Muscle of arm (tissue), 12 donors: Measurements from ENCODE around the gene FBXO30. TPM values are rescaled to one million over a fixed set of nuclear protein-coding genes. Genes with fewer than 3 reads are reported as not detected.

Source experiments
- DNase-seq: peaks from one replicate; pipeline ENCODE4 v3.0.0-alpha.2; 2013
- polyA plus RNA-seq, 12 donors: library from polyadenylated mRNA; unstranded; fragments of 120-200 nt; gene quantifications; one replicate each; pipeline ENCODE4 v1.2.1, GENCODE V29; 2013; ENCODE audit not compliant: insufficient read length in 12 of 12

FBXO30 gene
- polyA plus RNA-seq, 12 donors = 7.0 to 13.4 (median 11.9) TPM; not detected in 1

DNA sequence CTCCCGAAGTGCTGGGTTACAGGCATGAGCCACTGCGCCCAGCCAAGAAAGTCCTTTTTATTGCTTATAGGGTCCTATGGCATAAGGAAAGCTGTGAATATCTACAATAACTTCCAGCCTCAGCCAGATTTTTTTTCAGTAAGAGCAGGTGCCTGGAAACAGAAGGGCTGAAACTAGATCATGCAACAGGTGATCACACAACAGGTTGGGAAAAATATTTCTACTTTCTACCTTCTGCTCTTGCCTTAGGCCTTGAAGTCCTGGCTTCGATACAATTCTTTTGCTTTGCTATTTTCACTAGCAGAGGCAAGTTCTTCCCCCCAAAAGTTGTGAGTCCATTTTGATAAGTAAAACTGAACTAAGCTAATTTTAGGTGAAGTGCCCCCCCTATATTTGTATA lies 9.7 kb upstream of the FBXO30 start:
- DNase-seq = no peak

DNA sequence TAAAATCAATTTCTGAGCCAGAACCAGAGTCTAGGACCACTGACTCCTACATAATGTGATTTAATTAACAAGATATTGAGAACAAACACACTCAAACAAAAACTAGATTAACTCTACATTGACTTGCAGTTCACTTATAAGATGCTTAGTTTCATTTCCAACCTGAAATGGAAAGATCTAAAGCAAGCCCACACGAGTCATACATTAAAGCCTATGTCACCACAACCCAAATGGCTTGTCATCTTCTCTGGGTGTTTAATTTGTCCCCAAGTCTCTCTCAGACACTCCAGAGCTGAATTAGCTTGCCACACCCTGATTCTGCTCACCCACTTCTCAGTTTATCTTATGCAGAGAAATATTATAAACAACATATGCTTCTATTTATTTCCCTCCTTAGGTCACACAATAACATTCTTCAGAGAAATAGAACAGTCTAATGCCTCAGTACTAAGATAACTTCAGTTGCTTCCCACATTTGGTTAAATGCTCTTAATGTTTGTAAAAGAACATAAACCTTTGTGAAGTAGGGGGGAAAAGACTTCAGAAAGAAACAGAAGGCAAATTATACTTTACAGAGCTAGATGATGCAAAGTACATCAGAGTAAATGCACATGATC lies 8.8 kb upstream of the FBXO30 start:
- no peak for DNase-seq

DNA sequence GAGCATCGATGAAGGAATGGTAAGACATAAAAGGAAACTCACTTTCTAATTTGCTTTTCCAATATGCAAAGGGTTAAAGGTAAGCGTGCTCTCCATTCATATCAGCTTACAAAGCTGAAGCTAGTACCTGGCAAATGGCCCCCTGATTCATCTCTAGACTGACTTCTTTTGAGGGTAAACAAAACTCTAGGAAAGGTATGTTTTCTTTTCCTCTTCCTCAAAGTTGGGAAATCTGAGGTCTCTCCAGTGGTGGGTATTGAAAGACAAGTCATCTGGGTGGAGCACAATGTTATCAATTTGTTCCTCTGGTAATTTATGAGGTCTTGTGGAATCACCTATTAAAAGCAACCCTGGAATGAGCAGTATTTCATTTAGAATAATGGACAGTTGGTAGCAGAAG lies 7.9 kb upstream of the FBXO30 start:
- no peak for DNase-seq

DNA sequence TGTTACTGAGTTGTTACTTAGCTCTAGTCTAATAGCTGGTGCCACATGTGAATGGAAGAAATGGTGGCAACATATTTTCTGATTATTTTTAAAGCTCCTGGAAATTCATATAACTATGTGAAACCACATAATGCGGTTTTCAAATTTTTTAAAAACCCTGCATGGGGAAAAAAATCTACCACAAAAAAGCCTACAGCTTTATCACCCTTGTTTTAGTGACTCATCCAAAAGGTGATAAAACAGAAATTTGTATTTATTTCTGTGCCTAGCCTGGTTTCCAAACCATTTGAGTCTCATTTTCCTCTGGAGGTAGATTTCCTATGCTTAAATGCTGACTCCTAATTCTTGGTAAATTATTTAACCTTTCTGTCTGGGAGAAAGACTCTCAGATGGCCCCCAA lies 5.4 kb upstream of the FBXO30 start:
- DNase-seq = no peak

DNA sequence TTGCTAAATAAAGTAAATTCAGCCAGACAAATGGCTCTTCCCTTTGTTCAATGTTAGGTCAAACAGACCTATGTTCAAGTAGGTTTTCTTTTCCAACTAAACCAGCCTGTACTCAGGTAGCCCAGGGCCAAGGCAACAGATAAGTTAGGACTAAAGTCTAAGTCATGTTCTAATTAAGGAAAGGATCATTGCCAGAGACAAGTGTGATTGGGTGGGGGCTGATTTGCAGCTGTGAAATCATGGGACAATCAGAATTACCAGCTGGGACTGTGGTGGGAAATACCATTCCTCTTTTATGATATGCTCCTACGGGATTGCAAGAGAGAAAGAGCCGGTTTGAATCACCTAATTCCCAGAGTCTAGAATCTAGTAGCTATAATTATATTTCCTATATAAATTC lies 4.2 kb upstream of the FBXO30 start:
- DNase-seq = no peak

DNA sequence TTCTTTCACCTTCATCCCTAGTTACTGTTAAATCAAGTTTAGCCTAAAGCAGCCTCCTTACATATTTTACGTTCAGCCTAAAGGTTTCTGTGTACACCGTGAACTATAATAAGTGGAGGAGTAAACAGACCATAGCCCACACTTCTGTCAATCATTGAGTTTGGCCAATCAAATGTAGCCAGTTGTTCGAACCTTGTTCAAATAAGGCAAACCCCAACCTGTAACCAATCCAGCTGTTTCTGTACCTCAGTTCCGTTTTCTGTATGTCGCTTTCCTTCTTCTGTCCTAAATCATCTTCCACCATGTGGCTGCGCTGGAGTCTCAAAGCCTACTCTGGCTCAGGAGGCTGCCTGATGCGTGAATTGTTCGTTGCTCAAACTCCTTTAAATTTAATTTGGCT lies 1.8 kb upstream of the FBXO30 start:
- DNase-seq = no peak

DNA sequence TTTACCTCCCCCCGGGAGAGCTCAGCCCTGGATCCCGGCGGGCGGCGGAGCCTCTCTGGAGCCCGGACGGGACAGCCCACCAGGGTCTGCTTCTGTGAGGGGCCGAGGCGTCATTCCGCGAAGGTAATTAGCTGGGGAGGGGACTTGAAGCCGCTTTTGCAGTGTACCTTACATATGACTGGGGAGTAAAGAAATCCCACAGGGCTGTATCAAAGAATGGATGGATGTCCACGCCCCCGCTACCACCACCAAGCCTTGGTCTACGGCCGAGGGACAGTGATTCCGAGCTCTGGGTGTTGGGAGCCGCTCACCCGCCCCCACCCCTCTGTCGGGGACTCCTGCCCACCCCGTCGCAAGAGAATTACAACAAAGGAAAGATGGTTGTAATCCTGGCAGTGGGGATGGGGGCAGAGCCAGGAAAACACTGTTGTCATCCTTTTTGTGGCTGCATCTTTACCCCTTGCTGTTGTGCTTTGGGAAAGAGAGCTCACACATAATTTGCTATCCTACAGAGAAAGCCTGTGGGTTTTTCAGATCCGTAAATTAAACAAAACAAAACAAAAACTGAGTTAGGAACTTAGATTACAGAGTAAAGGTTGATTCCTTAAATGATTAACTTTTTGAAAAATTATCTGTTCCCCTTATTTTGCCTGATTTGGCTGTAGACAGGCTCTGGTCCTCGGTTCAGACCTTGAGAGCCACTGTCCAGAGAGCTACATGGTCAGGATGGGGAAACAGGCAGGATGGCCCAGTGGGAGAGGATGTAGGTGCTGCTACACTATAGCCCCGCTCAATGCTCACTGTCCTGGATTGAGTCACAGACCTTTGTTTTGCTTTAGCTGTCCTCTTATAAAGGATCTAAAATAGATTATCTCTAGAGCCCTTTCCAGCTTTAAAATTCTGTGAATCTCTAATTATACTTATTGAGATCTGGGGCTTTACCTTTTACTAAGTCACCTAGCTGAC lies 997 bp upstream of the FBXO30 start:
- peak; percentile 38 for DNase-seq

DNA sequence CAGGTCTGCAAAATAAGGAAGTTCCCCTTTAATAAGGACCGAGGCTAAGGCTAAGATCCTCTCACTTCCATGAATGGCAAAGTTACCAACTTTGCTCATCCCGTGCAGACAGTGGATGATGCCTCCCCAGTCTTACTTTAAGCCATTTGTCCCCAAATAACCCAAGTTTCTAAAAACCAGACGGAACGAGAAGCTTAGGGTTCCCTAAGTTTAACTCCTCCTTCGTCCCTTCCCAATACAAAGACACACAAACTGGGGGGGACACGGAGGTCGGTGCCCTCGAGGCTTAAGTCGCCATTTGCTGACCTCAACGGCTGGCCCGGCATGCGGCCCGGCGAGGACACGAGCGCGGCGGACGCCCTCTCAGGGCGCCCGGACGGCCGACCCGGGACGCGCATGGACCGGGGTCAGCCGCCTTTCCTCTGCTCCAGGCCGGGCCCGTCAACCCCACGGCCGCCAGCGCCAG lies 527 bp downstream of the FBXO30 start:
- peak; percentile 64 for DNase-seq

DNA sequence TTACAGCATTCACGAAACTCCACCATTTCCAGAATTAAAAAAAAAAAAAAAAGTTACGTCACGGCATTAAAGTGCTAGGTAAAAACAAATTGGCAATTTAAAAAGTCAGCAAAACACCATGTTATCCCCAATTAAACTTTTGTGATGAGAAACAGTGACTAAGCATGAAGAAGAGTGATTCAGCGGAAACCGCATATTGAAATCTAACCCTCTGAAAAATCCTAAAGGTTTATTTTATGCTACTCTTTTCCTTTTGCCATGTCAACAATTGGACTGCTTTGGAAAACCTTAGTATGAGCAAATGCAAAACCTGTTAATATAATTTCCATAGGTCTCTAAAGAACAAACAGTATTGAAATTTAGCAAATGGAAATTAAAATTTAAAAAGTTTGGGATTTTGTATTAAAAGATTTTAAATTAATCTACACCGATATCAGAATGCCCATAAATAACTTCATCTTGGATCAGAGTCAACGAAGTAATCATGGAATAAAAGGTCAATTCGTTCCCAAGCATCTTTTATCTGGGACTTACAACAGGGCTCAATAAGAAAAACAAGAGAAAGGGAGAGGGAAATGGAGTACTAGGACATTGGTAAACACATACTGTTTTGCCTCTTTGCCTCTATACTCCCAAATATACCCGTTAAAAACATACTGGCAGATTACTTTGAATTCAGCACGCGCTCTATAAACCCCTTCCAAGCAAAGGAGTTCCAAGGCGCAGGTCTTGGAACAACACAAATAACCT lies 1.1 kb downstream of the FBXO30 start:
- peak; percentile 37 for DNase-seq

DNA sequence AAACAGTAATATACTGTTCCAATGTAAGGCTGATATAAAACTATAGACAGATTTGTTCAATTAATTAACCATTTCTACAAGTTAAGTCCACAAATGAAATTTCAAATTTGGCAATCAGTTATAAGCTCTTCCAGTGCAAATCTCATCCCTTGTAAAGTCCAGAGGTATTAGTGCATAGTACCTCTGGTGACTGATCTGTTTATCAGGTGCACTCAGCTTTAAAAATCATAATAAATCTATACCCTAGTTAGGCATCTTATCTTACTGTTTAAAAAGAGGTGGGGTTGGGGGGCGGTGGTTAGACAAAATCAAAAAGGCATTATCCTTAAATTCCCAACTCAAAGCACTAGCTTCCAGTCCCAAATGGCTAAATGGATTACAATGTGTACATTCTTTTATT lies 2.9 kb downstream of the FBXO30 start:
- no peak for DNase-seq

DNA sequence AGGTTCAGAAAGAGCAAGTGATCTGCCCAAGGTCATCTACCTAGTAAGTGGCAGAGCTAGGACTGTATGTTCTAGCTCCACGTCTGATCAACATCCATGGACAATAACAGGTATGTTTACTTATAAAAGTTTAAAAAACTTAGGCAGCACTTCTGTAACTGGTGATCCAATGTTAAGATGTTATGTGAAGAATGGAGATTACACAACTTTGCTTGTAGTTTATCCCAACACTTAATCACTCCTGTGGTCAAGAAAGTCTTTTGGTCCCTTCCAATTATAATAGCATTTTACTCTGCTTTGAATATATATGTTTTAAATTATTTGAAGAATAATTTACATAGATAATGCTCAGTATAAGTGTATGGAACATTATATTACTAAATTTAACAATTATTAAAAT lies 4.8 kb downstream of the FBXO30 start:
- DNase-seq = no peak

DNA sequence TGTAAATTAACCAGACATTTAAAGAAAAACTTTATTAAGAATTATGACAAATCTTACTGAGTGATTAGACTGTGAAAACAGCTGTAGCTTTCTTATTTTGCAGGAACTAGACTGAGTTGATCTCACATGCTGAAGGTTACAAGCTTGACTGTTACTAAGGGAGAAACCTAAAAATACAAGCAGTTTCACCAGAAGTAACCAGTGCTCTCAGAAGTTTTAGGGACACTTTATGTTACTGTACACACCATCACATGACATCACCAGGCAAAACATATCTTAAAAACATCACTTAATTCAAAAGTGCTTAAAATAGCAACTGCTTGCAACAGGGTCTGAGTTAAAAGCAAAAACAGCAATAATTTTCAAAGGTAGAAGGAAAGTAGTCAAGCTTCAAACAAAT lies 5.4 kb downstream of the FBXO30 start:
- DNase-seq = no peak

DNA sequence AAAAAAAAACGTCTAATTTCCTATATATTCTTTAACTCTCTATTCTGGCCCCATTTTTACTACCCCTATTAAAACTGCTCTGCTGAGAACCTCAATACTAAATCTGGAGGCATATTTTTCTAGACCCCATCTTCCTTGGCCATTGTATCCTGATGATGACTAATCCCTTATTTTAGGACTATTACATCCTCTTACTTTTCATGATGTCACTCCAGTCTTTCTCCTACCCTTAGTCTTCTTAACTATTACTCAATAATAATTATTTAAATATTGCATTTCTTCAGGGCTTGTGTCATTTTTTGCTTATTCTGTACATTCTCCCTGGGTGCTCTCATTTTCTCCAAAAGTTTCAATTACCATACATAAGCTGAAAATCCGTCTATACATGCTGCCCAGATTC lies 6.4 kb downstream of the FBXO30 start:
- no peak for DNase-seq

DNA sequence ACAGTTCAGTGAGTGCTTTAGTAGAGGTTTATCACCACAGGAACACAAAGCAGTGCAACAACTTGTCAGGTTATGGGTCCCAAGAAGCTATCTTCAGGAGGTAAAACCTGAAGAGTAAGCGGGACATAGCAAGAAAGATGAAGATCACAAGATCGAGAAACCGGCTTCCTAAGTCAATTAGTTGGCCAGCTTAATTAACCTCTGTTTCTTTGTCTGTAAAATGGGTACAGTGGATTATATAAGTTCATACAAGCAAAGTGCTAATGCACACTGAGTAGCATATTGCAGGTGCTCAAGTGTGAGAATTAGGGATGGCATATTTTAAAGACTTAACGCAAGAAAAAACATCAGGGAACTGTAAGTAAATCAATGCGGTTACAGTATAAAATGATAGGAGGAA lies 12.5 kb downstream of the FBXO30 start:
- DNase-seq = no peak

DNA sequence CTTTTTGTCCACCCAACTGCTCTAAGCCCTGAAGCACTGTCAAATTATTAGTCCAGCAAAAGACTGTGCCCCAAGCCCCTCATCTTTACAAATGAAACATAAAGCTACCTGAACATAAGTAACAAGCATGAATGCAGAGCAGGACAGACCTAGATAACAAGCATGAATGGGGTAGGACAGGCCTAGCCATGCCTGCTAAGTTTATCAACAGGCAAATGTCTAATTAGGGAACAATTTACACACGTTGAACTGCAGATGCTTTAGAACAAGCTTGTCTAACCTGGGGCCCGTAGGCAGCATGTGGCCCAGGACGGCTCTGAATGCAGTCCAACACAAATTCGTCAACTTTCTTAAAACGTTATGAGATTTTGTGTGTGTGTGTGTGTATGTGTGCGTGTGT lies 13.6 kb downstream of the FBXO30 start:
- DNase-seq = no peak

DNA sequence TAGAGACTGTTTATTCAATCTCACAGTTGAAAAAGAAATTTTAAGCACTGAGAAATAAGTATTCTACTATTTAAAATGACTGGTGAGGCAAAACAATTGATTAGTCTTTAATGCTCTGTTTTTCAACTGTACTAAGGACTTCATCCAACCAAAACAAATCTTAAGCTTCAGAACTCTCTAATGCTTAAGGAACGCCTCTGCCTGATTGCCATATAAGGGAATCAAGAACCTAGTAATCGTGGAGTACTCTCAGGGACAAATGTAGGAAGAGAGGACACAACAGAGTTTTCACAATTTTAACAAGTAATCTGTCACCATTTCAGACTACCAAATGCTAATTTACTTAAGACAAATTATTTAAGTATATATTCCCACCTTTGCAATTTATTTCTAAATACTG lies 16.1 kb downstream of the FBXO30 start:
- DNase-seq = no peak

DNA sequence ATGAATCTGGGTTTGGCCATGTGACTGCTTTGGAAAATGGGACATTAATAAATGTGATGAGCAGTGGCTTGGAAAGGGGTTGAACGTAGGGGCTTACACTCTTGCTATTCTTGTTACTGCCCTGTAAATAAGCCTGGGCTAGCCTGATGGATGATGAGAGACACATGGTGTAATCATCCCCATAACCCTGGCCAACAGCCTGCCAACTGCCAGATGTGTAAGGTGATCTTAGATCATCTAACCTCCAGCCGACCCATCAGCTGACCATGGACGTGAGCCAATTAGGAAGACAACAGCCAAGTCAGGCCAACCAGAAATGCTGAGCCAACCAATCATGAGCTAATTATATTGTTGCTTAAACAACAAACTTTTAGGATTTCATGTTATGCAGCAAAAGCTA lies 25.2 kb downstream of the FBXO30 start:
- peak; percentile 0 for DNase-seq

DNA sequence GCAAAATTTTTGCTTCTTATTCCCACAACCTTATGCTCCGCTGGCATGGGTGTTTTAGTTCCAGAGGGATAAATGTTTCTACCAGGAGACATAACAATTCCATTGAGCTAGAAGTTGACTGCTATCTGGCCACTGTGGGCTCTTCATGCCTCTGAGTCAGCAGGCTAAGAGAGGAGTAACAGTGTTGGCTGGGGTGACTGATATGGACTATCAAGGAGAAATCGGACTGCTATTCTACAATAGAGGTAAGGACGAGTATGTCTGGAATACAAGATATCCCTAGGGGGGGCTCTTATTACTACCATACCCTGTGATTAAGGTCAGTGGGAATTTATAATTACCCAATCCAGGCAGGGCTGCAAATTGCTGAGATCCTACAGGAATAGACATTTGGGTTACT lies 26.9 kb downstream of the FBXO30 start:
- no peak for DNase-seq

DNA sequence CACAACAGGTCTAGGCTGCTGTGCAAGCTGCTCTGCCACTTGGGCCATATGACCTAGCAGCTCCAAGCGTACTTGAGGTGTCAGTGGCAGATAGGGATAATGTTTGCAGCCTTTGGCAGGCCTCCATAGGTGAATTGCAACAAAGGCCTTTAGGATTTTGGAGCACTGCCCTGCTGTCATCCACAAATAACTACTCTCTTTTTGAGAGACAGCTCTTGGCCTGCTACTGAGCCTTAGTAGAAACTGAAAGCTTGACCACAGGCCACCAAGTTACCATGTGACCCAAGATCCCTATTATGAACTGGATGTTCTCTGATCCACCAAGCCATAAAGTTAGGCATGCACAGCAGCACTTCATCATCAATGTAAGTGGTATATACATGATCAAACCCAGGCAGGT lies 29.9 kb downstream of the FBXO30 start:
- no peak for DNase-seq

DNA sequence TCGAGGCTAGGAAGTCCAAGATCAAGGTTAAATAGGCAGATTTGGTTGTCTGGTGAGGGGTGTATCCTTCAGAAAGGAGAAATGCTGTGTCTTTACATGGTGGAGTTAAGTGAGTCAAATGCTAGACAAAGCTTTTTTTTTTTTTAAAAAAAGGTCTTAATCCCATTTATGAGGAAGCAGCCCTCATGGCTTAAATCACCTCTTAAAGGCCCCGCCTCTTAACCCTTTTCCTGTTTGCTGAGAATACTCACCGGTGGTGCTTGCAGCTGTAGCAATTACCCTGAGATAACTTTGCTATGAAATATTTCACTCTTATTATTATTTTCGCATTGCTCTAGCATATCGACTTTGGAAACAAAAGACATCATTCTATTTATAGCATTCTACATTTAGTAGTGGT lies 30.8 kb downstream of the FBXO30 start:
- DNase-seq = no peak

DNA sequence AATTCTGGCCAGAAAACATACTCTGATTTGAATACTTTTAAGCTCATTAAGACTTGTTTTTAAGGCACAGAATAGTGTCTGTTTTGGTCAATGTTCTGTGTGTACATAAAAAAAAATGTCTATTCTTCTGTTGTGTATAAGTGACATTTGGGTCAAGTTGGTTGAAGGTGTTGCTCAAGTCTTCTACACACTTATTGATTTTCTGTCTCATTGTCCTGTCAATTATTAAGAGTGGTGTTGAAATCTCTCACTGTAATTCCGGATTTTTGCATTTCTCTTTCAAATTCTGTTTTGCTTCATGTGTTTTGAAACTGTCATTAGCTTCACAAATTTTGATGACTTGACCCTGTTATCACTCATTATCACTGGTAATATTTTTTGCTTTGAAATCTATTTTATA lies 41.7 kb downstream of the FBXO30 start:
- DNase-seq = no peak

DNA sequence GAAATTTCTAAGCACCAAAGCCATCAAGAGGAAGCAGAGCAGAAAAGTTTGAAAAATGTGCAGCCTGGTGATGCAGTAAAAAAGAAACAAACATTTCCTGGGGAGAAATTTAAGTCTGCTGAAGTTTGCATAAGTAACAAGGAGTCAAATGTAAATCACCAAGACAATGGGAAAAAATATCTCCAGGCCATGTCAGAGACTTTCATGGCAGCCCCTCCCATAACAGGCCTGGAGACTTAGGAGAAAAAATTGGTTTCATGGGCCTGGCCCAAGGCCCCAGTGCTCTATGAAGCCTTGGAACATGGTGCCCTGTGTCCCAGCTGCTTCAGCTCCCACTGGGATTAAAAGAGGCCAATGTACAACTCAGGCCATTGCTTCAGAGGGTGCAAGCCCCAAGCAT lies 49.1 kb downstream of the FBXO30 start:
- no peak for DNase-seq

DNA sequence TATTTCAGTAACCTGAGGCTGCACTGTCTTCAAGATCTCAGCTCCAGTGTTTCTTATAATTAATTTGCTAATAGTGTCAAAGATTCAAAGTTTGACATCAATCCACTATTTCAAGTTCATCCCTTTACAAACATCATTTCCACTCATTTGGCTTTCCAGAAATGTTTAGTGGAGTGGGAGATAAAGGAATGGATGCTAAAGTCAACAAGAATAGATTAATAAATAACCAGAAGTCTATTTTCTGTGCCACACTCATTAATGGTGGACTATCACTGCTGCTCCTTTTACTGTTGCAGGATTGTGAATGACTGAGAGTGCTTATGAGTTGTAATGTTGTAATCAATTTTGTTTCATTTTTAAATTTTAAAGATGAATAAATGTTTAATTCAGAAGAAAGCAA lies 50.9 kb downstream of the FBXO30 start:
- no peak for DNase-seq
